HEK293 (cell line): ENCODE measurements around the gene CEP170B.

Source experiments
- CTCF ChIA-PET: fragments of 350-600 bp; formaldehyde crosslinking; extraction: SDS; loops from one replicate; lab custom pipeline; 2021; ENCODE audit warnings: antibody characterized with exemption; lab: Yijun Ruan, JAX
- POLR2A ChIA-PET: fragments of 300-600 bp; formaldehyde crosslinking; extraction: SDS; loops from one replicate; lab custom pipeline; 2020; ENCODE audit warnings: antibody characterized with exemption, inconsistent platforms; lab: Yijun Ruan, JAX
- H3K27ac ChIP-seq: fragments of 200-500 bp; sonication (Bioruptor generic); 2 replicates; pipeline ENCODE4 v1.5.1; 2014; ENCODE audit warnings: low read depth, low read length, control low read depth, inconsistent platforms; ENCODE audit errors: extremely low read depth
- H3K36me3 ChIP-seq, 2 experiments: fragments of 200-500 bp in 1 of 2; sonication (Bioruptor generic) in 1 of 2; 1 replicate in 1 of 2; 2 replicates in 1 of 2; pipeline ENCODE4 v1.5.1; 2014 to 2017; ENCODE audit warnings: inconsistent platforms in 2 of 2, low read length in 2 of 2; ENCODE audit not compliant: control insufficient read depth in 2 of 2, insufficient read depth in 1 of 2
- H3K4me1 ChIP-seq: fragments of 200-500 bp; sonication (Bioruptor generic); 2 replicates; pipeline ENCODE4 v1.5.1; 2014; ENCODE audit warnings: mild to moderate bottlenecking, low read length, inconsistent platforms; ENCODE audit not compliant: control insufficient read depth, insufficient read depth
- H3K4me3 ChIP-seq: 2 replicates; pipeline ENCODE4 v1.5.1; 2011; ENCODE audit warnings: low read depth, mild to moderate bottlenecking, control low read depth, low read length, moderate library complexity
- H3K9me3 ChIP-seq: fragments of 200-500 bp; sonication (Bioruptor generic); 2 replicates; pipeline ENCODE4 v1.5.1; 2014; ENCODE audit warnings: low read depth, low read length, inconsistent platforms; ENCODE audit not compliant: control insufficient read depth, insufficient read depth
- HOXD13 ChIP-seq: sonication (generic); formaldehyde crosslinking; IDR thresholded peaks from 2 replicates; pipeline ENCODE4 v1.8.0; 2022; ENCODE audit warnings: missing genetic modification reagents, borderline replicate concordance
- KLF1 ChIP-seq: fragments of 450-650 bp; formaldehyde crosslinking; IDR thresholded peaks from 2 replicates; pipeline ENCODE4 v1.5.1; 2016; ENCODE audit warnings: missing biosample characterization, missing genetic modification characterization
- KLF10 ChIP-seq: fragments of 450-650 bp; IDR thresholded peaks from 2 replicates; pipeline ENCODE4 v1.5.1; 2018; ENCODE audit warnings: missing biosample characterization, mild to moderate bottlenecking, missing genetic modification characterization
- KLF7 ChIP-seq: fragments of 450-650 bp; formaldehyde crosslinking; IDR thresholded peaks from 2 replicates; pipeline ENCODE4 v1.5.1; 2016; ENCODE audit warnings: missing biosample characterization, missing genetic modification characterization, borderline replicate concordance
- RBAK ChIP-seq: fragments of 450-650 bp; formaldehyde crosslinking; IDR thresholded peaks from 2 replicates; pipeline ENCODE4 v1.5.1; 2016; ENCODE audit warnings: missing biosample characterization, missing genetic modification characterization
- SALL2 ChIP-seq: fragments of 450-650 bp; formaldehyde crosslinking; IDR thresholded peaks from 2 replicates; pipeline ENCODE4 v1.5.0; 2017; ENCODE audit warnings: missing biosample characterization, mild to moderate bottlenecking, missing genetic modification characterization, borderline replicate concordance
- WT1 ChIP-seq: fragments of 450-650 bp; formaldehyde crosslinking; IDR thresholded peaks from 2 replicates; pipeline ENCODE4 v1.5.1; 2016; ENCODE audit warnings: missing biosample characterization, missing genetic modification characterization
- ZFHX2 ChIP-seq: fragments of 450-650 bp; formaldehyde crosslinking; conservative IDR thresholded peaks from 2 replicates; pipeline ENCODE4 v1.5.1; 2016; ENCODE audit warnings: missing biosample characterization, missing genetic modification characterization
- ZFP3 ChIP-seq: fragments of 450-650 bp; formaldehyde crosslinking; IDR thresholded peaks from 2 replicates; pipeline ENCODE4 v1.5.1; 2016; ENCODE audit warnings: low read depth, missing biosample characterization, missing genetic modification characterization
- ZNF114 ChIP-seq: fragments of 450-650 bp; formaldehyde crosslinking; IDR thresholded peaks from 2 replicates; pipeline ENCODE4 v1.5.0; 2017; ENCODE audit warnings: missing biosample characterization, missing genetic modification characterization
- ZNF146 ChIP-seq: fragments of 450-650 bp; formaldehyde crosslinking; IDR thresholded peaks from 2 replicates; pipeline ENCODE4 v1.5.1; 2016; ENCODE audit warnings: missing biosample characterization, missing genetic modification characterization
- ZNF174 ChIP-seq: fragments of 450-650 bp; formaldehyde crosslinking; IDR thresholded peaks from 2 replicates; pipeline ENCODE4 v1.5.0; 2017; ENCODE audit warnings: missing biosample characterization, mild to moderate bottlenecking, missing genetic modification characterization
- ZNF184 ChIP-seq: fragments of 450-650 bp; IDR thresholded peaks from 2 replicates; pipeline ENCODE4 v1.5.1; 2018; ENCODE audit warnings: missing biosample characterization, mild to moderate bottlenecking, missing genetic modification characterization
- ZNF202 ChIP-seq: fragments of 450-650 bp; formaldehyde crosslinking; IDR thresholded peaks from 2 replicates; pipeline ENCODE4 v1.5.1; 2016; ENCODE audit warnings: missing biosample characterization, missing genetic modification characterization, borderline replicate concordance
- ZNF214 ChIP-seq: fragments of 450-650 bp; formaldehyde crosslinking; IDR thresholded peaks from 2 replicates; pipeline ENCODE4 v1.5.1; 2017; ENCODE audit warnings: missing biosample characterization, mild to moderate bottlenecking, missing genetic modification characterization, borderline replicate concordance
- ZNF335 ChIP-seq: fragments of 450-650 bp; formaldehyde crosslinking; conservative IDR thresholded peaks from 2 replicates; pipeline ENCODE4 v1.5.1; 2016; ENCODE audit warnings: missing biosample characterization, missing genetic modification characterization
- ZNF350 ChIP-seq: fragments of 450-650 bp; formaldehyde crosslinking; IDR thresholded peaks from 2 replicates; pipeline ENCODE4 v1.5.0; 2017; ENCODE audit warnings: missing biosample characterization, mild to moderate bottlenecking, missing genetic modification characterization
- ZNF510 ChIP-seq: fragments of 450-650 bp; formaldehyde crosslinking; IDR thresholded peaks from 2 replicates; pipeline ENCODE4 v1.5.1; 2018; ENCODE audit warnings: mild to moderate bottlenecking, missing genetic modification characterization, missing biosample characterization; ENCODE audit not compliant: insufficient replicate concordance
- ZNF555 ChIP-seq: fragments of 450-650 bp; formaldehyde crosslinking; conservative IDR thresholded peaks from 2 replicates; pipeline ENCODE4 v1.5.1; 2017; ENCODE audit warnings: missing biosample characterization, mild to moderate bottlenecking, missing genetic modification characterization, inconsistent platforms
- ZNF558 ChIP-seq: fragments of 450-650 bp; formaldehyde crosslinking; IDR thresholded peaks from 2 replicates; pipeline ENCODE4 v1.5.1; 2016; ENCODE audit warnings: missing biosample characterization, missing genetic modification characterization
- ZNF585B ChIP-seq: fragments of 450-650 bp; formaldehyde crosslinking; IDR thresholded peaks from 2 replicates; pipeline ENCODE4 v1.5.1; 2016; ENCODE audit warnings: missing biosample characterization, missing genetic modification characterization
- ZNF629 ChIP-seq: fragments of 450-650 bp; formaldehyde crosslinking; IDR thresholded peaks from 2 replicates; pipeline ENCODE4 v1.5.1; 2017; ENCODE audit warnings: missing biosample characterization, missing genetic modification characterization
- ZNF843 ChIP-seq: fragments of 450-650 bp; formaldehyde crosslinking; IDR thresholded peaks from 2 replicates; pipeline ENCODE4 v1.5.1; 2016; ENCODE audit warnings: missing biosample characterization, missing genetic modification characterization
- ZSCAN23 ChIP-seq: fragments of 450-650 bp; formaldehyde crosslinking; IDR thresholded peaks from 2 replicates; pipeline ENCODE4 v1.5.1; 2016; ENCODE audit warnings: missing biosample characterization, missing genetic modification characterization
- TF ChIP-seq, protein P1 (sequence below): fragments of 450-650 bp; formaldehyde crosslinking; IDR thresholded peaks from 2 replicates; pipeline ENCODE4 v1.5.1; 2016; ENCODE audit warnings: missing biosample characterization, missing genetic modification characterization
- TF ChIP-seq, protein P2 (sequence below): fragments of 450-650 bp; formaldehyde crosslinking; IDR thresholded peaks from 2 replicates; pipeline ENCODE4 v1.5.1; 2016; ENCODE audit warnings: missing biosample characterization, missing genetic modification characterization
- TF ChIP-seq, protein P3 (sequence below): fragments of 450-650 bp; formaldehyde crosslinking; IDR thresholded peaks from 2 replicates; pipeline ENCODE4 v1.5.1; 2016; ENCODE audit warnings: missing biosample characterization, missing genetic modification characterization
- TF ChIP-seq, protein P4 (sequence below): fragments of 450-650 bp; formaldehyde crosslinking; optimal IDR thresholded peaks from 2 replicates; pipeline ENCODE3; 2016; ENCODE audit warnings: missing biosample characterization, mild to moderate bottlenecking, missing genetic modification characterization
- TF ChIP-seq, protein P5 (sequence below): fragments of 450-650 bp; formaldehyde crosslinking; IDR thresholded peaks from 2 replicates; pipeline ENCODE4 v1.5.1; 2016; ENCODE audit warnings: missing biosample characterization, missing genetic modification characterization

Gene CEP170B

DNA sequence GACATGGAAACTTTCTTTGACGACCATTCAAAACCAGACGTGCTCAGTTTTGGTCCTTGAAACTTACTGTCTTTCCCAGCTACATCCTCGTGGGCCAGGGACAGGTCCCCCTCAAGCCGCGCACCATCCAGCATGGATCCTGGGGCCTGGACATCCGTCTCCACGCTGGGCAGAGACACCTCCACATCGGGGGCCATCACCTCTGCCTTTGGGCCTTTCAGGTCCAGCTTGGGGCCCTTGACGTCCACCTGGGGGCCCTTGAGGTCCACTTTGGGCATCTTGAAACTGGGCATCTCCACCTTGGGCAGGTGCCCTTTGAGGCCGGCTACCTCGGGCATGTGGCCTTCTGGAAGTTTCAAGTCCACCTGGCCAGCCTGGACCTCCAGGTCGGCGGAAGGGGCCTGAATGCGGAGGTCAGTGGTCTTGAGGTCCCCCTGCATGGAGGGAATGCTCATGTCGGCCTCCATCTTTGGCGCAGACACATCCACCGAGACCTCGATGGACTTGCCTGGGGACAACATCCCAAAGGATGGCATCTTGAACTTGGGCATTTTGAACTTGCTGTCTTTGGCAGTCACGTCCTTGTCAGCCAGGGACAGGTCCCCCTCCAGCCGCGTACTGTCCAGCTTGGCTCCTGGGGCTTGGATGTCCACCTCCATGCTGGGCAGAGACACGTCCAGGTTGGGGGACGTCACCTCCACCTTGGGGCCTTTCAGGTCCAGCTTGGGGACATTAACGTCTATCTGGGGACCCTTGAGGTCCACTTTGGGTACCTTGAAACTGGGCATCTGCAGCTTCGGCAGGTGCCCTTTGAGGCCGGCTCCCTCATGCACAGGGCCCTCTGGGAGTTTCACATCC, 76.7 kb downstream of the CEP170B start:
- CTCF ChIA-PET, result interaction anchor here (0.6 to 1.0 kb wide), 2 partner anchors 46 to 520 kb away, joined by 3 read pairs; no protein-coding TSS in a partner anchor
- Histone ChIP-seq H3K36me3 (no peaks in the 10 kb centered on the region), H3K9me3 (no peaks in the 10 kb centered on the region), H3K4me3 (no peak overlapping the region), H3K4me1 (no peaks in the 10 kb centered on the region), H3K27ac (no peak overlapping the region)
- POLR2A ChIA-PET, result no interaction called here
- no peak for TF ChIP-seq SALL2 (tag by site-specific recombination)
- TF ChIP-seq RBAK, result no peak
- no peak for TF ChIP-seq ZNF146 (tag by site-specific recombination)
- no peak for TF ChIP-seq ZFP3 (tag by site-specific recombination)
- no peak for TF ChIP-seq ZNF350 (tag by site-specific recombination)
- no peak for TF ChIP-seq KLF10
- no peak for TF ChIP-seq ZNF202 (tag by site-specific recombination)
- no peak for TF ChIP-seq ZFHX2 (tag by site-specific recombination)
- no peak for TF ChIP-seq ZNF555 (tag by site-specific recombination)
- TF ChIP-seq, protein P1, sequence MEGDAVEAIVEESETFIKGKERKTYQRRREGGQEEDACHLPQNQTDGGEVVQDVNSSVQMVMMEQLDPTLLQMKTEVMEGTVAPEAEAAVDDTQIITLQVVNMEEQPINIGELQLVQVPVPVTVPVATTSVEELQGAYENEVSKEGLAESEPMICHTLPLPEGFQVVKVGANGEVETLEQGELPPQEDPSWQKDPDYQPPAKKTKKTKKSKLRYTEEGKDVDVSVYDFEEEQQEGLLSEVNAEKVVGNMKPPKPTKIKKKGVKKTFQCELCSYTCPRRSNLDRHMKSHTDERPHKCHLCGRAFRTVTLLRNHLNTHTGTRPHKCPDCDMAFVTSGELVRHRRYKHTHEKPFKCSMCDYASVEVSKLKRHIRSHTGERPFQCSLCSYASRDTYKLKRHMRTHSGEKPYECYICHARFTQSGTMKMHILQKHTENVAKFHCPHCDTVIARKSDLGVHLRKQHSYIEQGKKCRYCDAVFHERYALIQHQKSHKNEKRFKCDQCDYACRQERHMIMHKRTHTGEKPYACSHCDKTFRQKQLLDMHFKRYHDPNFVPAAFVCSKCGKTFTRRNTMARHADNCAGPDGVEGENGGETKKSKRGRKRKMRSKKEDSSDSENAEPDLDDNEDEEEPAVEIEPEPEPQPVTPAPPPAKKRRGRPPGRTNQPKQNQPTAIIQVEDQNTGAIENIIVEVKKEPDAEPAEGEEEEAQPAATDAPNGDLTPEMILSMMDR (tag by site-specific recombination), result no peak
- TF ChIP-seq, protein P2, sequence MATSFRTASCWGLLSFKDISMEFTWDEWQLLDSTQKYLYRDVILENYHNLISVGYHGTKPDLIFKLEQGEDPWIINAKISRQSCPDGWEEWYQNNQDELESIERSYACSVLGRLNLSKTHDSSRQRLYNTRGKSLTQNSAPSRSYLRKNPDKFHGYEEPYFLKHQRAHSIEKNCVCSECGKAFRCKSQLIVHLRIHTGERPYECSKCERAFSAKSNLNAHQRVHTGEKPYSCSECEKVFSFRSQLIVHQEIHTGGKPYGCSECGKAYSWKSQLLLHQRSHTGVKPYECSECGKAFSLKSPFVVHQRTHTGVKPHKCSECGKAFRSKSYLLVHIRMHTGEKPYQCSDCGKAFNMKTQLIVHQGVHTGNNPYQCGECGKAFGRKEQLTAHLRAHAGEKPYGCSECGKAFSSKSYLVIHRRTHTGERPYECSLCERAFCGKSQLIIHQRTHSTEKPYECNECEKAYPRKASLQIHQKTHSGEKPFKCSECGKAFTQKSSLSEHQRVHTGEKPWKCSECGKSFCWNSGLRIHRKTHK, result no peak
- TF ChIP-seq ZNF174, result no peak
- TF ChIP-seq HOXD13 (CRISPR knock-in tag), result no peak
- TF ChIP-seq KLF7 (tag by site-specific recombination), result no peak
- TF ChIP-seq ZNF510 (tag by site-specific recombination), result no peak
- TF ChIP-seq, protein P3, sequence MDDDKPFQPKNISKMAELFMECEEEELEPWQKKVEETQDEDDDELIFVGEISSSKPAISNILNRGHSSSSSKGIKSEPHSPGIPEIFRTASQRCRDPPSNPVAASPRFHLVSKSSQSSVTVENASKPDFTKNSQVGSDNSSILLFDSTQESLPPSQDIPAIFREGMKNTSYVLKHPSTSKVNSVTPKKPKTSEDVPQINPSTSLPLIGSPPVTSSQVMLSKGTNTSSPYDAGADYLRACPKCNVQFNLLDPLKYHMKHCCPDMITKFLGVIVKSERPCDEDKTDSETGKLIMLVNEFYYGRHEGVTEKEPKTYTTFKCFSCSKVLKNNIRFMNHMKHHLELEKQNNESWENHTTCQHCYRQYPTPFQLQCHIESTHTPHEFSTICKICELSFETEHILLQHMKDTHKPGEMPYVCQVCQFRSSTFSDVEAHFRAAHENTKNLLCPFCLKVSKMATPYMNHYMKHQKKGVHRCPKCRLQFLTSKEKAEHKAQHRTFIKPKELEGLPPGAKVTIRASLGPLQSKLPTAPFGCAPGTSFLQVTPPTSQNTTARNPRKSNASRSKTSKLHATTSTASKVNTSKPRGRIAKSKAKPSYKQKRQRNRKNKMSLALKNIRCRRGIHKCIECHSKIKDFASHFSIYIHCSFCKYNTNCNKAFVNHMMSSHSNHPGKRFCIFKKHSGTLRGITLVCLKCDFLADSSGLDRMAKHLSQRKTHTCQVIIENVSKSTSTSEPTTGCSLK (tag by site-specific recombination), result no peak

DNA sequence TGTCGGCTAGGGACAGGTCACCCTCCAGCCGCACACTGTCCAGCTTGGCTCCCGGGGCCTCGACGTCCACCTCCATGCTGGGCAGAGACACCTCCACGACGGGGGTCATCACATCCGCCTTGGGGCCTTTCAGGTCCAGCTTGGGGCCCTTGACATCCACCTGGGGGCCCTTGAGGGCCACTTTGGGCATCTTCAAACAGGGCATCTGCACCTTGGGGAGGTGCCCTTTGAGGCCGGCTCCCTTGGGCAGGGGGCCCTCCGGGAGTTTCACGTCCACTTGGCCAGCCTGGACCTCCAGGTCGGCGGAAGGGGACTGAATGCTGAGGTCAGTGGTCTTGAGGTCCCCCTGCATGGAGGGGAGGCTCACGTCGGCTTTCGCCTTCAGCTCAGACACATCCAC, 77.5 kb downstream of the CEP170B start:
- POLR2A ChIA-PET, result no interaction called here
- no peaks in the 10 kb centered on the region for H3K9me3 ChIP-seq
- TF ChIP-seq ZNF629 (tag by site-specific recombination) (no peak), WT1 (tag by site-specific recombination) (no peak), ZNF335 (tag by site-specific recombination) (no peak), ZNF114 (tag by site-specific recombination) (no peak), ZNF843 (tag by site-specific recombination) (no peak), ZNF558 (tag by site-specific recombination) (no peak), ZSCAN23 (tag by site-specific recombination) (no peak), ZNF184 (tag by site-specific recombination) (no peak), KLF1 (tag by site-specific recombination) (no peak), ZNF214 (tag by site-specific recombination) (no peak), ZNF585B (tag by site-specific recombination) (no peak)
- TF ChIP-seq, protein P4, sequence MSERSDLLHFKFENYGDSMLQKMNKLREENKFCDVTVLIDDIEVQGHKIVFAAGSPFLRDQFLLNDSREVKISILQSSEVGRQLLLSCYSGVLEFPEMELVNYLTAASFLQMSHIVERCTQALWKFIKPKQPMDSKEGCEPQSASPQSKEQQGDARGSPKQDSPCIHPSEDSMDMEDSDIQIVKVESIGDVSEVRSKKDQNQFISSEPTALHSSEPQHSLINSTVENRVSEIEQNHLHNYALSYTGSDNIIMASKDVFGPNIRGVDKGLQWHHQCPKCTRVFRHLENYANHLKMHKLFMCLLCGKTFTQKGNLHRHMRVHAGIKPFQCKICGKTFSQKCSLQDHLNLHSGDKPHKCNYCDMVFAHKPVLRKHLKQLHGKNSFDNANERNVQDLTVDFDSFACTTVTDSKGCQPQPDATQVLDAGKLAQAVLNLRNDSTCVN (tag by site-specific recombination), result no peak
- TF ChIP-seq, protein P5, sequence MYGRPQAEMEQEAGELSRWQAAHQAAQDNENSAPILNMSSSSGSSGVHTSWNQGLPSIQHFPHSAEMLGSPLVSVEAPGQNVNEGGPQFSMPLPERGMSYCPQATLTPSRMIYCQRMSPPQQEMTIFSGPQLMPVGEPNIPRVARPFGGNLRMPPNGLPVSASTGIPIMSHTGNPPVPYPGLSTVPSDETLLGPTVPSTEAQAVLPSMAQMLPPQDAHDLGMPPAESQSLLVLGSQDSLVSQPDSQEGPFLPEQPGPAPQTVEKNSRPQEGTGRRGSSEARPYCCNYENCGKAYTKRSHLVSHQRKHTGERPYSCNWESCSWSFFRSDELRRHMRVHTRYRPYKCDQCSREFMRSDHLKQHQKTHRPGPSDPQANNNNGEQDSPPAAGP (tag by site-specific recombination), result no peak

More for the DNA sequence above, 77.5 kb downstream of the CEP170B start:
- Histone ChIP-seq H3K36me3 (no peaks in the 10 kb centered on the region), H3K27ac (no peak overlapping the region), H3K4me1 (no peaks in the 10 kb centered on the region), H3K4me3 (no peak overlapping the region)
- CTCF ChIA-PET, result no interaction called here
